ENCODE measurements around the gene KRT76. TPM values are rescaled to one million over a fixed set of nuclear protein-coding genes. Genes with fewer than 3 reads are reported as not detected.

Gene KRT76
- total RNA-seq, 1 donor: not detected

DNA sequence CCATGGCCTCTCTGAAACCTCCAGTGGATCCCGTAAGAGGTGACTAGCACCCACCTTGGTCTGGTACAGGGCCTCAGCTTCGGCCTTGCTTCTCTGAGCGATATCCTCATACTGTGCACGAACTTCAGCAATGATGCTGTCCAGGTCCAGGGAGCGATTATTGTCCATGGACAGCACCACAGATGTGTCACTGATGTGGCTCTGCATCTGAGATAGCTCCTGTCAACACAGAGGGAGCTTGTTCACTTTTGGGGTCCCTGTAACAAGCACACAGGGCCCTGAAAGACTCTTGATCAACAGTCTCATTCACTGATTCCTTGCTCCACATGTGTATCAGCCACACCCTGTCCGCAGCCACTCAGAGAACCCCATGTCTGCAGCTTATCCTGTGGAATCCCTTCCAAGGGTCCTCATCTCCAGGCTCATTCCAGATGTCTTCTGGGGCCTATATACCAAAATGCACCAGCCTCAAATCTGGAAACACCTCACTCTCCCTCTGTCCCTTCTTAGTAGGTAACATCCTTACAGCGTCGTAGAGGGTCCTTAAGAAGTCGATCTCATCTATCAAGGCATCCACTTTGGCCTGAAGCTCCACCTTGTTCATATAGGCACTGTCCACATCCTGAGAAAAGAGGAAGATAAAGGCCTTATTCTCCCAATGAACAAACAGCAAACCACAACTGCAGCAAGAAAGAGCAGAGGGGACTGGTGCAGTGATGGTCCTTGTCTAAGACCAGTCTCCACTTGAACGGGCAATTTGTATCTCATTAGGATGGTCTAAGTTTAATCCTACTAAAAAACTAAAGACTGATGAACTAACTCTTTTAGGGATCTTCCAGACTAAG lies 15.3 kb upstream of the KRT76 start:
- no peak overlapping the region for H3K4me3 ChIP-seq (ENCODE audit: insufficient read depth, low read length)
- H3K4me2 ChIP-seq (ENCODE audit: insufficient read depth, low read length): no peak overlapping the region
- H3K9me3 ChIP-seq (ENCODE audit: low read depth, low read length): no peaks in the 10 kb centered on the region
- DNase-seq (ENCODE audit: insufficient read length, low spot score, missing footprints): no peak
- H3K36me3 ChIP-seq (ENCODE audit: insufficient read depth, low read length): no peaks in the 10 kb centered on the region
- H3K4me1 ChIP-seq (ENCODE audit: insufficient read depth, low read length): no peaks in the 10 kb centered on the region
- H4K20me1 ChIP-seq (ENCODE audit: insufficient read depth, low read length): no peaks in the 10 kb centered on the region
- H3K79me2 ChIP-seq (ENCODE audit: insufficient read depth, low read length): no peaks in the 10 kb centered on the region
- no peak overlapping the region for H3K27ac ChIP-seq (ENCODE audit: low read depth, low read length)
- TF ChIP-seq, protein P1, sequence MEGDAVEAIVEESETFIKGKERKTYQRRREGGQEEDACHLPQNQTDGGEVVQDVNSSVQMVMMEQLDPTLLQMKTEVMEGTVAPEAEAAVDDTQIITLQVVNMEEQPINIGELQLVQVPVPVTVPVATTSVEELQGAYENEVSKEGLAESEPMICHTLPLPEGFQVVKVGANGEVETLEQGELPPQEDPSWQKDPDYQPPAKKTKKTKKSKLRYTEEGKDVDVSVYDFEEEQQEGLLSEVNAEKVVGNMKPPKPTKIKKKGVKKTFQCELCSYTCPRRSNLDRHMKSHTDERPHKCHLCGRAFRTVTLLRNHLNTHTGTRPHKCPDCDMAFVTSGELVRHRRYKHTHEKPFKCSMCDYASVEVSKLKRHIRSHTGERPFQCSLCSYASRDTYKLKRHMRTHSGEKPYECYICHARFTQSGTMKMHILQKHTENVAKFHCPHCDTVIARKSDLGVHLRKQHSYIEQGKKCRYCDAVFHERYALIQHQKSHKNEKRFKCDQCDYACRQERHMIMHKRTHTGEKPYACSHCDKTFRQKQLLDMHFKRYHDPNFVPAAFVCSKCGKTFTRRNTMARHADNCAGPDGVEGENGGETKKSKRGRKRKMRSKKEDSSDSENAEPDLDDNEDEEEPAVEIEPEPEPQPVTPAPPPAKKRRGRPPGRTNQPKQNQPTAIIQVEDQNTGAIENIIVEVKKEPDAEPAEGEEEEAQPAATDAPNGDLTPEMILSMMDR (IDR thresholded peaks at IDR 0.05; ENCODE audit: extremely low read depth, low read depth, low read length): no peak
- H2AFZ ChIP-seq (ENCODE audit: low read length): no peak overlapping the region
- H3K27me3 ChIP-seq (ENCODE audit: insufficient read depth, low read length): peaks cover 46% of the 10 kb centered on the region

GRCh38 chr12:52791271-52792184 lies 14.4 kb upstream of the KRT76 start:
- no peaks in the 10 kb centered on the region for H4K20me1 ChIP-seq (ENCODE audit: insufficient read depth, low read length)
- peaks cover 46% of the 10 kb centered on the region for H3K27me3 ChIP-seq (ENCODE audit: insufficient read depth, low read length)
- H3K36me3 ChIP-seq (ENCODE audit: insufficient read depth, low read length): no peaks in the 10 kb centered on the region
- H3K4me3 ChIP-seq (ENCODE audit: insufficient read depth, low read length): no peak overlapping the region
- no peaks in the 10 kb centered on the region for H3K9me3 ChIP-seq (ENCODE audit: low read depth, low read length)
- no peaks in the 10 kb centered on the region for H3K4me1 ChIP-seq (ENCODE audit: insufficient read depth, low read length)
- TF ChIP-seq, protein P1 (IDR thresholded peaks at IDR 0.05; ENCODE audit: extremely low read depth, low read depth, low read length): no peak
- no peak overlapping the region for H3K4me2 ChIP-seq (ENCODE audit: insufficient read depth, low read length)
- no peak overlapping the region for H2AFZ ChIP-seq (ENCODE audit: low read length)
- H3K79me2 ChIP-seq (ENCODE audit: insufficient read depth, low read length): no peaks in the 10 kb centered on the region
- peak; percentile 51 for DNase-seq (ENCODE audit: insufficient read length, low spot score, missing footprints)
- no peak overlapping the region for H3K27ac ChIP-seq (ENCODE audit: low read depth, low read length)

- Histone ChIP-seq H4K20me1 (ENCODE audit: insufficient read depth, low read length) (no peaks in the 10 kb centered on the region), H3K4me1 (ENCODE audit: insufficient read depth, low read length) (no peaks in the 10 kb centered on the region), H3K27me3 (ENCODE audit: insufficient read depth, low read length) (peaks cover 47% of the 10 kb centered on the region), H2AFZ (ENCODE audit: low read length) (no peak overlapping the region), H3K4me2 (ENCODE audit: insufficient read depth, low read length) (no peak overlapping the region), H3K79me2 (ENCODE audit: insufficient read depth, low read length) (no peaks in the 10 kb centered on the region), H3K9me3 (ENCODE audit: low read depth, low read length) (no peaks in the 10 kb centered on the region), H3K4me3 (ENCODE audit: insufficient read depth, low read length) (no peak overlapping the region), H3K36me3 (ENCODE audit: insufficient read depth, low read length) (no peaks in the 10 kb centered on the region), H3K27ac (ENCODE audit: low read depth, low read length) (no peak overlapping the region)
- TF ChIP-seq, protein P1 (IDR thresholded peaks at IDR 0.05; ENCODE audit: extremely low read depth, low read depth, low read length): no peak
- peak; percentile 88 for DNase-seq (ENCODE audit: insufficient read length, low spot score, missing footprints)
Observed at GRCh38 chr12:52790427-52791270, 13.5 kb upstream of the KRT76 start.

All from osteoblast (primary cell).